ENCODE measurements around the gene ADGRA1.

DNA sequence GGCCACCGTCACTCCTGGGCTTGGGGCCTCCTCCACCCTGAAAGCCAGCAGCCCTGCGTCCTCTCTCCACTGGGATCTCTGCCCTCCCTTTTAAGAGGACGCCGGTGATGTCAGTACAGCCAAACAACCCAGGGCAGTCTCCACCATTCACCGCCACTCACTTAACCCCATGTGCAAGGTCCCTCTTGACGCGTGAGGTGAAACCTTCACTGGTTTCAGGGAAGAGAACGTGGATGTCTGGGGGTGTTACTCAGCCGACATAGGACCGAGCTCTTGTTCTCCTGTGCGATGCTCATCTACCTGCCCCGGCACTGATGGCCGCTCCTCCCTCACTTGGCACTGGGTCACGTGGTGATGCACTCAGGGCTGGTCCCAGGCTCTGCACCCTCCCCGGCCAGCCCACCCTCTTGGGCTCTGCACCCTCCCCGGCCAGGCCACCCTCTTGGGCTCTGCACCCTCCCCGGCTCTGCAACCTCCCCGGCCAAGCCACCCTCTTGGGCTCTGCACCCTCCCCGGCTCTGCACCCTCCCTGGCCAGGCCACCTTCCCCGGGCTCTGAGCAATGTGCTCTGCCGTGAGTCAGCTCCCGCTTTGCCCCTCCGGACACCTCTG lies 36.1 kb downstream of the ADGRA1 start:
- TF ChIP-seq, protein P1, sequence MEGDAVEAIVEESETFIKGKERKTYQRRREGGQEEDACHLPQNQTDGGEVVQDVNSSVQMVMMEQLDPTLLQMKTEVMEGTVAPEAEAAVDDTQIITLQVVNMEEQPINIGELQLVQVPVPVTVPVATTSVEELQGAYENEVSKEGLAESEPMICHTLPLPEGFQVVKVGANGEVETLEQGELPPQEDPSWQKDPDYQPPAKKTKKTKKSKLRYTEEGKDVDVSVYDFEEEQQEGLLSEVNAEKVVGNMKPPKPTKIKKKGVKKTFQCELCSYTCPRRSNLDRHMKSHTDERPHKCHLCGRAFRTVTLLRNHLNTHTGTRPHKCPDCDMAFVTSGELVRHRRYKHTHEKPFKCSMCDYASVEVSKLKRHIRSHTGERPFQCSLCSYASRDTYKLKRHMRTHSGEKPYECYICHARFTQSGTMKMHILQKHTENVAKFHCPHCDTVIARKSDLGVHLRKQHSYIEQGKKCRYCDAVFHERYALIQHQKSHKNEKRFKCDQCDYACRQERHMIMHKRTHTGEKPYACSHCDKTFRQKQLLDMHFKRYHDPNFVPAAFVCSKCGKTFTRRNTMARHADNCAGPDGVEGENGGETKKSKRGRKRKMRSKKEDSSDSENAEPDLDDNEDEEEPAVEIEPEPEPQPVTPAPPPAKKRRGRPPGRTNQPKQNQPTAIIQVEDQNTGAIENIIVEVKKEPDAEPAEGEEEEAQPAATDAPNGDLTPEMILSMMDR (IDR thresholded peaks at IDR 0.05): no peak
- TF ChIP-seq POLR2A (IDR thresholded peaks at IDR 0.05) (no peak), EP300 (IDR thresholded peaks at IDR 0.05) (no peak)

All from sigmoid colon (tissue), 4 donors.